T-helper 9 cell (primary cell): Measurements from ENCODE around the gene ZNF57.
"Not testable (repeated sequence)": the region's sequence is repeated elsewhere in the genome, so short reads cannot be mapped to it uniquely, and the experiment has no call there.

Source experiments
- DNase-seq: peaks from one replicate; pipeline ENCODE4 v3.0.0-alpha.2; 2020

ZNF57 gene

DNA sequence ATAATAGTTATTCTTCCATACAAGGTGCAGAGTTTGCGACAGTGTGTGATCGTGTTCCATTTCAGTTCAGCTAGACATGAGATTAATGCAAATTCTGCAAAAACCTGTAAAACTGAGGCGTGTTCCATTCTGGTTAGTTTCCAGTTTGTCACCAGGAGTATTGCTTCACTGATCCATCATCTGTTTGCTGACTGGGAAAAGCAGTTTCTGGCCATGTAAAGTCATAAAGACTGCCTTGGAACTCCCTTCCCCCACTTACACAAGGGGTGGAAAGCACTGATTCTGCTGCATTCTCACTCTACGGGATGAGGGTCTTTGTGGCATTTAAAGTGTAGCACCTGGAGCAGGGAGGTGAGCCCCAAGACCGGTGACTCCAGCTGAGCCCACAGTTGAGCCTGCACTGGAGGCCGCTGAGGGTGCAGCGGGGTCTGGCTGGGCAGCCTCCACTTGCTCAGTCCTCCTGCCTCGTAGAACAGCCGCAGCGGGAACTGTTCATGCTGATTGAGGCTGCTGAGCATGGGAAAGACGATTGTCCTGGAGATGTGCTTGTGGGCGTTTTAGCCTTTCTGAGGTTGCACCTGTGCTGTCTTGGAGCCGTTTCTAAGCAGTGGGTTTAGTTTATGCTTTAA is 2.0 kb downstream of the ZNF57 start:
- DNase-seq: no peak

DNA sequence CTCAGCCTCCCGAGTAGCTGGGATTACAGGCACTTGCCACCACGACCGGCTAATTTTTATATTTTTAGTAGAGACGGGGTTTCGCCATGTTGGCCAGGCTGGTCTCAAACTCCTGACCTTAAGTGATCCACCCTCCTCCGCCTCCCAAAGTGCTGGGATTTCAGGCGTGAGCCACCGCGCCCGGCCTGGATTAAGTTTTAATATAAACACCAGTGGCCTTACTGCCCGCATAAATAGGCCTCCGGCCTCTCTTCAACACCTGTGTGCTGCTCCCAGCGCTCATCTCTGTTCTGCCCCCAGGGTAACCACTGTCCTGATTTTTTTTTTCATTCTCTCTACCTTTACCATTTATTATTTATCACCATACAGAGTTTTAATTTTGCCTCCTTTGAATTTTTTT is 2.6 kb downstream of the ZNF57 start:
- DNase-seq: not testable (repeated sequence)

DNA sequence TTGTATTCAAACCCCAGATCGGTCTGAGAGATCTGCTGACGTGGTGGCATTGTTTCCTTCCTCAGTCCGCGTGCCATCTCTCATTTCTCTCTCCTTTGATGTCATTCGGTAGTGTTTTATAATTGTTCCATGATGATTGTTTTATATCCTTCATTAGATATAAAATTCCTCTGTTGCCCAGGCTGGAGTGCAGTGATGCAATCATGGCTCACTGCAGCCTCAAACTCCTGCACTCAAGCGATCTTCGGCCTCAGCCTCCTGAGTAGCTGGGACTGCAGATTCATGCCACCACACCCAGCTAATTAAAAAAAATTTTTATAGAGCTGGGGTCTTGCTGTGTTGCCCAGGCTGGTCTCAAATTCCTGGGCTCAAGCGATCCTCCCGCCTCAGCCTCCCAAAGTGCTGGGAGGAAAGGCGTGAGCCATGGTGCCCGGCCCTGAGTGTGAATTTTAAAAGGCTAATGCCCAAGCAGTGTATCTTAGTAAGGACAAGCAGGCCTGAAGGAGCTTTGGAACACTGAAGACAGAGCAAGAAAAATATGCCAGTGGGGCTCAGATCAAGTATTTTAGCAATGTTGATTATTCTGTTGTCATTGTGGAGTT is 5.3 kb downstream of the ZNF57 start:
- DNase-seq: no peak

DNA sequence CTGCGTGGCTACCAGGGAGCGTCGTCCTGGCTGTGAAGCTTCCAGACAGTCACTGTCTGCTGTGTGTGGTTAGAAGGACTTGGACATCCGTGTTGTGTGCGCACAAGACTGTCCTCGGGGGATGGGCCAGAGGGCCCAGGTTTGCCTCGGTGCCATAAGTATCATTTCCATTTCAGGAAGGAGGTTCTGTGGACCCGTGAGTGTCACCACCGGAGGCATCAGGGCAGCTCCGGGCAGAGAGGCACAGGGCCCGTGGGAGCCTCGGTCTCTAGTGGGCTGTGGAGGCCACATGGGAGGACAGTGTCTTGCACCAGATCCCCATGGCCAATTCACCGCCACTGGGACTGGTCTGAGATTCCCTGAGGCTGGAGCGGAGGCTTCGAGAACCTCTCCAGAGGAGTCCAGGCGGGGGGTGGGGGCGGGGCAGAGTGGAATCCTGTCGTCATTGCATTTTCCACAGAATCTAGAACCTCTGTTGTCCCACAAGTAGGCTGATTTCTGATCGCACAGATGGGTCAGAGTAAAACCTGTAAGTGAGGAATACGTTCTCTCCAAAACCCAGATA is 6.0 kb downstream of the ZNF57 start:
- no peak for DNase-seq

DNA sequence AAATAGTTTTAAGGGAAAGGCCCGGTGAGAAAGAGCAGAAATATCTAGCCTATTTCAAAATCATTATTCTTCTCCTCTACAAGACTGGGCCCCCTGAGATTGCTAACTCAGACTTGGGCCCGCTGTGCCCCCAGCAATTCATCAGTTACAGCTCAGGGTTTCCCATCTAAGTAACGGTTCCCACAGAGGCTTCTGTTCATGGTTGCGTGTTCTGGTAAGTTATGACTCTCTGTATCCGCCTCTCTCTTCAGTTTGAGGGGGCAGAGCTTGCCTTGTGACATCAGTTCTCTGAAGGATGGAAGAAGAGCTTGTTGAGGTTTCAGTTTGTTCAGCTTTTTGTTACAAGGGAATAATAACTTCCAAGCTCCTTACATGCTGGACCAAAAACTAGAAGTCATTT is 11.6 kb downstream of the ZNF57 start:
- DNase-seq: no peak

DNA sequence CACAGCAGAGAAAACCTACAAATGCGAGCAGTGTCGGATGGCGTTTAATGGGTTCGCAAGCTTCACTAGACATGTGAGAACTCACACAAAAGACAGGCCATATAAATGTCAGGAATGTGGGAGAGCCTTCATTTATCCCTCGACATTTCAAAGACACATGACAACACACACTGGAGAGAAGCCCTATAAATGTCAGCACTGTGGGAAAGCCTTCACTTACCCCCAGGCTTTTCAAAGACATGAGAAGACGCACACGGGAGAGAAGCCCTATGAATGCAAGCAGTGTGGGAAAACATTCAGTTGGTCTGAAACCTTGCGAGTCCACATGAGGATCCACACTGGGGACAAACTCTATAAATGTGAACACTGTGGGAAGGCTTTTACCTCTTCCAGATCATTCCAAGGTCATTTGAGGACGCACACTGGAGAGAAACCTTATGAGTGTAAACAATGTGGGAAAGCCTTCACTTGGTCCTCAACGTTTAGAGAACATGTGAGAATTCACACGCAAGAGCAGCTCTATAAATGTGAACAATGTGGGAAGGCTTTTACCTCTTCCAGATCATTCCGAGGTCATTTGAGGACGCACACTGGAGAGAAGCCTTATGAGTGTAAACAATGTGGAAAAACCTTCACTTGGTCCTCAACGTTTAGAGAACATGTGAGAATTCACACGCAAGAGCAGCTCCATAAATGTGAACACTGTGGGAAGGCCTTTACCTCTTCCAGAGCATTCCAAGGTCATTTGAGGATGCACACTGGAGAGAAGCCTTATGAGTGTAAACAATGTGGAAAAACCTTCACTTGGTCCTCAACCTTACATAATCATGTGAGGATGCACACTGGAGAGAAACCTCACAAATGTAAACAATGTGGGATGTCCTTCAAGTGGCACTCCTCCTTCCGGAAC is 16.8 kb downstream of the ZNF57 start:
- no peak for DNase-seq

DNA sequence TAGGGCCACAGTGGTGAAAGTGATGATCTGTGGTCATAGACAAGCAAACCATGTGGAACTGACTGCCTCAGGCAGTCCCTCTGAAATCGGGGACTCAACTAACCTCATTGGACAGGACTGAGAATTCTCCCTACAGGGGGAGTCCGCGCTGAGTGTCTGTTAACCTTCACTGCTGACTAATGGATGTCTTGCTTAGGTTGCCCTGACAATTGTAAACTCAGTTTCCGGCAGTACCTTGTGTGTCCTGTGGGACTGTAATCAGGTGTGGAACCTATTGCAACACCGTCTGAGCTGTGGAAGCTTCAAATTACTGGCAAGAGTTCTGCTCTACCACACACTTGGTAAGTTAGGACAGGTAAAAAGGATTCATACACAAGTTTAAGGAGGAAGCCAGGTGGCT is 22.3 kb downstream of the ZNF57 start:
- DNase-seq: no peak

DNA sequence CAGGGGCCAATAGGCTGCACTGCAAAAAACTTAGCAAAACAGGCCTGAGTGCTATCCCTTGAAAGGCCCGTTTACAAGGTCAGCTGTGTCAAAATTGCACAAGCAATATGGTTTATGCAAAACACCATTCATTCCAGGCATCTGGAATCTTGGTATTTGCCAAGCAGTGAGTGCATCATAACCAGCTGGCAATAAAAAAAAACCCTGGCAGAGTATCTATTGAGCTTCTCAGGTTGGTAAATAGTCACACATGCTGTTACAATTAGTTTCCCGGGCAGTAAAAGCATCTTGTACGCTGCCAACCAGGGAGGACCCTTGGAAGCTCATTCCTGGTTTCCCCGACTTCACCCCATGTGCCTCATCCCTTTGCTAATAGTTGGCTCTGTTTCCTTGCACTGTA is 22.8 kb downstream of the ZNF57 start:
- DNase-seq: no peak

DNA sequence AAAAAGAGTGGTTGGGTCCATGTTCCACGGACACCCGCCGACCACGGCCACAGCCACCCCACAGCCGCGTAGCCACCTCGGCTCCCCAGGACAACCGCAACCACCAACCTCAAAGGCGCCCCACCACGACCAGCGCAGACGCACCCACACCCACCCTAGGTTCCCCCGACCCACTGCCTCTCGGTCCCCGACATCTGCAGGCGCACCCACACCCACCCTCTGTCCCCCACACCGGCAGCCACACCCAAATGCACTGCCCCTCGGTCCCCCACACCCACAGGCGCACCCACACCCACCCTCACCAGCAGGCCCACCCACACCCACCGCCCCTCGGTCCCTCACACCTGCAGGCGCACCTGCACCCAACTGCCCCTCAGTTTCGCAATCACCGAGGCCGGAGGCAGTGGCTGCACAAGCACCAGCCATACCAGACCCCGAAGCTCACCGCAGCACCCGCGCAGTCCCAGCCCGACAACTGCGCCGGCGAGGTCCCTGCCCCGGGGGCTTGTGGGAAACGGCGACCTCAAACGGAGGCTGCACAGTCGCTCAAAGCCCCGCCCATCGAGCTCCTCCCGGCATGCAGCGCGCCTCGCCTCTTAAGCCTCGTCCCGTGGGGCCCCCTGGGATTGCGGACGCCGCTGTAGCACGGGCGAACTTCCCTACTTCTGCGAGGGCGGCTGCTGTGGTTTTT is 25.8 kb downstream of the ZNF57 start:
- DNase-seq: no peak

DNA sequence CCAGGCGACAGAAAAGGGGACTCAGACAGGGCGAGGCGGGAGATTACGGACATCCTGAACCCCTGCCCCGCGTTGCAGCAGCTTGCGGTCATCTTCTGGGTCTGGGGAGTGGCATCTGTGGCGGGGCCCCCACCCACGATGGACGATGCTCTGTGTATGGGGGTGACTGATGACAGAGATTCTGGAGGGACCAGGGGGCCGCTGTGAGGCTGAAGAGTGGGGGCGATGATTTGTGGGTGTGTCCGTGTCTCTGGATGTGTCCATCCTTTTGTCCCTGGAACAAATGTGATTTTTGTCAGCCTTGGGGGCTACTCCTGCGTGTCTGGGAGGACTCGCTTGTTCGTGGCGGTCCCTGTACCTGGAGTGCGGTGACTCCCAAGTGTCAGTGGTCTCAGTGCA is 26.3 kb downstream of the ZNF57 start:
- DNase-seq: no peak

DNA sequence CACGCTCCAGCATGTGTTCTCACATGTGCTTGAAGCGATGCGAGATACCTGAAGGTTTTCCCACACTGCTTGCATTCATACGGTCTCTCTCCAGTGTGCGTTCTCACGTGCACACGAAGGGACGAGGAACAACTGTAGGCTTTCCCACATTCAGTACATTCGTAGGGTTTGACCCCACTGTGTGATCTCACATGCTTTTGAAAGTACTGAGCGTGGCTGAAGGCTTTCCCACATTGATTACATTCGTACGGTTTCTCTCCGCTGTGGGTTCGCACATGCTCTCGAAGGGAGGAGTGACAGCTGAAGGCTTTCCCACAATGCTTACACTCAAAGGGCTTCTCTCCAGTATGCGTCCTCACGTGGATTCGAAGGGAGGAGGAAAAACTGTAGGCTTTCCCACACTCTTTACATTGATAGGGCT is 32.8 kb downstream of the ZNF57 start:
- DNase-seq: no peak

DNA sequence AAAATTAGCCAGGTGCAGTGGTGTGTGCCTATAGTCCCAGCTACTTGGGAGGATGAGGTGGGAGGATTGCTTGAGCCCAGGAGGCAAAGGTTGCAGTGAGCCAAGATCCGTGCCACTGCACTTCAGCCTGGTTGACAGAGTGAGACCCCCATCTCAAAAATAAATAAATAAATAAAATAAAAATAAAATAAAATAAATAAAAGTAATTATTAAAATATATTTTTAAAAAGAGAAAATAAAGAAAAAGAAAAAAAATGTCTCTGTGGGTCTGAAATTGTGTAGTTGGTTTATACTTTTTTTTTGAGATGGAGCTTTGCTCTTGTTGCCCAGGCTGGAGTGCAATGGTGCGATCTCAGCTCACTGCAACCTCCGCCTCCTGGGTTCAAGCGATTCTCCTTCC is 35.1 kb downstream of the ZNF57 start:
- not testable (repeated sequence) for DNase-seq

DNA sequence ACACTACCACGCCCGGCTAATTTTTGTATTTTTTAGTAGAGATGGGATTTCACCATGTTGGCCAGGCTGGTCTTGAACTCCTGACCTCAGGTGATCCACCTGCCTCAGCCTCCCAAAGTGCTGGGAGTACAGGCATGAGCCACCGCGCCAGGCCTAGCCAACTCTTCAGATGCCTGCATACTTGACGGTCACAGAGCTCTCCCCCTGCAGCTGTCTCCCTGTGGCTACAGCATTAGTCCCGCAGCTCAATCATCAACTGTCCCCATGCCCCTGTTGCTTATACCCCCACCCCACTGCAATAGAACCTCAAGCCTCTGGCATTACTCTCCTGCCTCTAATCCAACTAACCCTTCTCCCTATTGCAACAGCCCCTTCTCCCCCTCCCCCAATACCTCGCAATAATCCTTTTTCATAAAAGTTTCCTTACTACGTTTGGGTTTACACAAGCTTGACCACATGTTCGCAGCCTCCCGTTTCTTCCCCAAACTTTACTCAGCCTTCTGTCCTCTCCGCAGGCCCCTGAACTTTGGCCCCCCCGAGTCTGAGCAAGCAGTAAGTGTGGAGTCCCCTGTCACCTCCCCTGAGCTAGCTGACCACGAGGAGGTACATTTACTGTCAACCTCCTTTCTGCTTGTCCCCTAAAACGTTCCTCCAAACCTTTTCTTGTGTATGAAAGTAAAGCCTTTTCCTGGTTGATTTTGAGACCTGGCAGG is 42.4 kb downstream of the ZNF57 start:
- no peak for DNase-seq

DNA sequence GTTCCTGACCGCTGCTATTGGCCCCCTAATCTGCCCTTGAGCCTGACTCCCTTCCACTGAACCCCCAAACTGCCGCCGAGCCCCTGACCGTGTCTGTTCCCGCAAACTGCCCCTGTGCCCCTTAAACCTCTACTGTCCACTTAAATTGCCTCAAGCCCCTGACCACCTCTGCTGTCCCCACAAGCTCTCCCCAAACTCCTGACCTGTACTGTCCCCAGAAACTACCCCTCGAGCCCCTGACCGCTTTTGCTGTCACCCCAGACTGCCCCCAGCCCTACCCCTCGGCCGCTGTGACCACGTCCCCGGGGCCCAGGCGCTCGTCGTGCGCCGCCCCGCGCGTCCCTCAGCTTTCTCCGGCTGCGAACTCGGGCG is 43.7 kb downstream of the ZNF57 start:
- peak; percentile 2 for DNase-seq

DNA sequence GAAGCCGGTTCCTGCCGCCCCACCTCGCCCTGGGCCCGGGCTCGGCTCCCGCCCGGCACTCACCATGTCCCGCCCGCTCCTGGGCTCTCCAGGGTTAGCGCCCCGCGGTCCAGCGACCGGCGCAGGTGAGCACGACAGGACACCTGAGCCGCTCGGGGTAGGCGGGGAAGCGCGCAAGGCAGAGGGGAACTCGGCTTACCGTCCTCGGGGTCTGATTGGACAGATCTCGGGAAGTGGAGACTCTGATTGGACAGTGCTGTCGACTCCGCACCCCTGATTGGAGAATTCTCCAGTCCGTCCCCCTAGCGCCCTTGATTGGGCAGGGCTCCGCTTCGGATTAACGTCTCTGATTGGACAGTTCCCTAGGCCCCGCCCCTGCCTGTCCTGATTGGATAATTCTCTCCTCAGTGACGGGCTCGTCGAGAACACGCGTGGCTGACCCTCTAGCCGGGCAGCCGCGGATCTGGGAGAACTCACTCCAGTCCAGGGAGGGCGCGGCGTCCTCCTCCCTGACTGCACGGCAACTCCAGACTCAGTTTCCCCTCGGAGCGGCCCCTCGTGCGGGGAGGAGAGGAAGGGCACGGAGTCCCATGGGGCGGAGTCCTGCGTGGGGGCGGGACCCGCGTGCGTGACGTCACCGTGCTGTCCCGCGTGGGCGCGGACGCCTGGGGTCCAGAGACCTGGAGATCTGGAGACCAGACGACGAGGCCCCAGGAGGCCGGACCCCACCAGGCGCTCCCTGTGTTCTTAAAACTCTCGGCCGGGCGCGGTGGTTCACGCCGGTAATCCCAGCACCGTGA is 44.2 kb downstream of the ZNF57 start, which contains the start of gene ZNF77:
TSS of gene ZNF77 (minus strand) at position 197 of the 800 bp plus-strand sequence. CDS start at position 66, 131 bp downstream.
- DNase-seq: peak; percentile 98

DNA sequence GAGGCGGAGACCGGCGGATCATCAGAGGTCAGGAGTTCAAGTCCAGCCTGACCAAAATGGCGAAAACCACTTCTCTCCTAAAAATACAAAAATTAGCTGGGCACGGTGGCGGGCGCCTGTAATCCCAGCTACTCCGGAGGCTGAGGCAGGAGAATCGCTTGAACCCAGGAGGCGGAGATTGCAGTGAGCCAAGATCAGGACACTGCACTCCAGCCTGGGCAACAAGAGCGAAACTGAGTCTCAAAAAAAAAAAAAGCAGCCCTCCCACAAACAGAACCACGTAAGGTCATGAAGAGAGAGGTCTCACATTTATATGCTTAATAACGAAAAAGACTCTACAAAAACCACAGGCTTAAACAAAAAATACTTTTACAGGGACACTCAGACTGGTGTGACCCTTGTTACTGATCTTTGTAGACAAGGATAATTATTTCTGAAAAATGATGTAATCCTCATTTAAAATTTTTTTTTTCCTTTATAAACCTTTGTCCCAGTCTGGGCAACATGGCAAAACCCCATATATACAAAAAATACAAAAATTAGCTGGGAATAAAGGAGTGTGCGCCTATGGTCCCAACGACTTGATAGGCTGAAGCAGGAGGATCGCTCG is 45.0 kb downstream of the ZNF57 start:
- DNase-seq: no peak

DNA sequence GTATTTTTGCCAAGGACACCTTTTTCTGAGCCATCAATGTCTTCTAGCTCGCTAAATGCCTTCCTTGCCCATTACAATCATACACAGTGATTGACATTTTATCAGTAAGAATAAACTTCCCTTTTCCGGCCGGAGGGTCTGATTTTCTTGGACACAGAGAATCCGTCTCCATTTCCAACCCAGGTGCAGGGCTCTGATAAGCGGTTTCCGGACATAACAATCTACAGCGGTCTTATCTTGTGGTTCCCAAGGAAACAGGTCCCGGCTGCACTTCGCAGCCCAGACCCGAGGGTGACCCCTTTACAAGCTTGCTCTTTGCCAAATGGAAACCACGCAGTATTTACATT is 49.2 kb downstream of the ZNF57 start:
- no peak for DNase-seq

DNA sequence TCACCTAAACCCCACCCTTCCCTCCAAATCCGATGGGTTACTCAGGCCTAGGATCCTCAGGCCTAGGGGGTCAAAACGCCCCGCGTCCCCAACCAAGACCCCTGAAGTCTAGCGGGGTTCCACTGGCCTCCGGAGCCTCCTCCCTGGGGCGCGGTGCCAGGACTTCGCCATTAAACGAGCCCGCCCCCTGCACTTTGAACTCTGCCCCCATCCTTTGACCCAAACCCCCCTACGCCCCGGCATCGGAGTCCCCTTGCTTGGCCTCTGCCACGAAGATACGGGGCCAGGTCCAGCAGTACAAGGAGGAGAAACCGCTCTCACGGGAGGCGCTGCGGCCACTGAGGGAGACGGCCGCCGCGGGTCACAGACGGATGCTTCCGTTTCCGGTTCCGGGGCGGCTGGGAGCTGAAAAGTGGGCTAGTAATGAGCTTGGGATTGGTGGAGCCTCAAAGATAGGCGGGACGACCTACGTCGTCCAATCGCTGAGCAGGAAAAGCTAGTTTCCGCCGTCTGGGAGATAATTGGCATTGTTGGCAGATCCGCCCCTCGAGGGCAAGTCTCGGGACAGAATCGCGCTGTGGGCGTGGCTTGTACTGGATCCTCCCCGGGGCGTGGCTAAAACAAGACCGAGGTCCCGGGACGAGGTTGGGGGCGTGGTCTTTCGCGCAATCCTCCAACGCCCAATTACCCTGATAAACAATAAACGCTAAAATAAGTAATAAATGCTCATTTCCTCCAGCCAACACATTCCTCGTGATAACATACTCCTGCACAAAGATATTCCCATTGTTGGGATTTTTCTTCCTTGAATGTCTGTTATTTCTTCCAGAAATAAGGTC is 49.8 kb downstream of the ZNF57 start:
- DNase-seq: peak; percentile 100

DNA sequence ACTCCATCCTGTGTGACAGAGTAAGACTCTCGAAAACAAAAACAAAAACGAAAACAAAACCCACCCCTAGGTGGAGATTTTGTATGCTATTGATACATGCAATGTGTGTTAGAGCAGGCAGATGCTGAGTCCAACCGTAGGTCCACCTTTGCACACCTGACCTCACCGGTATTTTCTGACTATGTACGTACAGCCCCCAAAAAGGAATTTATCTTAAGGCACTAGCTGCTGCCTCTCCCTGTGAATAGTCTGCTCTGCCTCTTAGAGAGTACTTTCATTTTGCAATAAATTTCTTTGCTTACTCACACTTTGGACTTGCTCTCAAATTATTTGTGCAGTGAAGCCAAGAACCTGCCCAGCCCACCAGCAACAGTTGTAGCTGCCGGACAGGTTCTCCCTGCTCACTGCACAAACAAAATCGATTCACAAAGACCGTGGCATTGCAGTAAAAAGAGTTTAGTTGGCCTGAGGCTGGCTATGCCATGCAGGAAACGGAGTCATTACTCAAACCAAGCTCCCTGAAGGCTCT is 52.3 kb downstream of the ZNF57 start:
- no peak for DNase-seq

DNA sequence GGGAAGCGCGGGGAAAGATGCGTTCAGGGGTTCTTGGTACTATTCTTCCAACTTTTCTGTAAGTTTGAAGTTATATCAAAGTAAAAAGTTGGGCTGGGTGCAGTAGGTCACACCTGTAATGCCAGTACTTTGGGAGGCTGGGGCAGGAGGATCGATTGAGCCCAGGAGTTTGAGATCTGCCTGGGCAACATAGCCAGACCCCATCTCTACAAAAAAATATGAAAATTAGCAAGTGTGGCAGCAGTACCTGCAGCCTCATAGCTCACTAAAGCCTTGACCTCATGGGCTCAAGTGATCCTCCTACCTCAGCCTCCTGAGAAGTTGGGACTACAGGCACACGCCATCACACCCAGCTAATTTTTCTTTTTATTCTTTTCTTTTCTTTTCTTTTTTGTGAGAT is 56.4 kb downstream of the ZNF57 start:
- no peak for DNase-seq
